RPMI8226 (cell line): Measurements from ENCODE around the gene PEX13.
"Not testable (repeated sequence)": the region's sequence is repeated elsewhere in the genome, so short reads cannot be mapped to it uniquely, and the experiment has no call there.

Experiments used
- DNase-seq: peaks from one replicate; pipeline ENCODE4 v3.0.0-alpha.2; 2015

Gene PEX13

DNA sequence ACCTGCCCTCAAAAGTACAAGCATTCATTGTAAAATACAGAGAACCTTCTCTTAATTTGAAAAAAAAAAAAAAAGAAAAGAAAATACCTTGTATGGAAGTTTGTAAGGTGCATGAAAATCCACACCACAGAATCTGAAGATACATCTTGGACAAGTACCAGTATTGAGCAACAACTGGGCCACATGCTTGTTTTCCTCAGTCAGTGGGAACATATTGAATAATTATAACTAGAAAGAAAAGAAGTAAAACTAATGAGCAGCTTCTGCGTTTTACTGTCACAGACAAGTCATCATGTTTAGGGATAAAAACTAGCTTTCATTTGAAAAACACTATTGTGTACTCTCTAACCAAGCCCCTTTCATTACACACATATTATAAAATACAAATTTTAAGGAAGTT lies 5.8 kb upstream of the PEX13 start:
- DNase-seq: no peak

- not testable (repeated sequence) for DNase-seq
Observed at GRCh38 chr2:61012303-61012702, 5.2 kb upstream of the PEX13 start.

DNA sequence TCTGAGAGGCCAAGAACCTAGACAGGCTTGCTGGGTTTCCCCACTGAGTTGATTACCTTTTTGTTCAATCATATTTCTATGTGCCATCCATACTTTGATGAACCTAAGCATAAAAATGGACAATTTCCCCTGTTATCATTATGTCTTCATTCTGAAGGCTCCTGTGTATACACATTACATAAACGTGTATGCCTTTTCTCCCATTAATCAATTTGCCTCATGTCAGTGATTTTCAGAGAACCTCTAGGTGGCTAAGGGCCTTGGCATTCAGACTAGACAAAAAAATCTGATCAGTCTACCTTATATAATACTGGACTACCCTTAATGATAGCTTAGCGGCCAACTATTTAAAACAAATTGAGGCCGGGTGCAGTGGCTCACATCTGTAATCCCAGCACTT lies 4.1 kb upstream of the PEX13 start:
- DNase-seq: no peak

GRCh38 chr2:61014763-61015162 lies 2.8 kb upstream of the PEX13 start:
- no peak for DNase-seq

DNA sequence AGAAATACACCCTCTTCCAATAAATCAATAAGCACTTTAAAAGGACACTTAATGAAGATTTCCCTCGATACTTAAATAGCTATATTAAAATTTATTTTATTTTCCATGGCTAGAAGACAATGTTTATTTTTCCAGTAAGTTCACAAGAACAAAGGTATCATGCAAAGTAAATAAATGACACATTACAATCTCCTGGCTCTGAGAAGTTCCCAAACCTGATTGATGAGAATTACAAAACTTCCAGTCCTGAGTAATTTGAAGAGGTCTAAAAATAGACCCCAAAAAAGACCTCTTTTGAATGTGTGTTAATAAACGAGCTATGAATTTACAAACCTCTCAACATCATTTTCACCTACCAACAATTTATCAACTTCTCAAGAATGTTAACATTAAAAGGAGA lies 1.5 kb upstream of the PEX13 start:
- DNase-seq: no peak

GRCh38 chr2:61016392-61017002 lies 1.0 kb upstream of the PEX13 start:
- no peak for DNase-seq

DNA sequence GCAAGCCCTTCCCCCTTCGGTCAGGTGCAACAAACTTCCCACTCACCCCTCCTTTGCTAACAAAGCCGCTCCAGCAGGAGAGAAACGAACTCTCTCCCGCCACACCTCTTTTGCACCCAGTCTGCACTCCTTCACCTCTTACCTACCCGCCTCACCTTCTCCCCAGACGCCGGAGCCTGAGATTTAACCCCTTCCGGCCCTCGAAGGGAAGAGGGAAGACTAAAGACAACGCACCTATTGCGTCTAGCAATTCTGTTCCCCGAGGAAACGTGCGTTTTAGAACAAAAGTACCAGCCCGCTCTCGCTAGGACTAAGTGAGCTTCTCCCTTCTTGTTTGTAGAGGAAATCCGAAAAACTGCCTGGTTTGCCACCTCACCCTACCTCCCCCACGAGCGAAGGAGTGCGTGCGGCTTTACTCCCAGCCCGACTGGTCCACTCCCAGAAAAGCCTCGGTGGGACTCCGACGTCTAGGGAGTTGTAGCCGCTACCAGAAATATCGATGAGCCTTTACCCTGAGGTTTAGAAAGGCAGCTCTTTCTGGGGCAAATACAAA lies 441 bp upstream of the PEX13 start:
- peak; percentile 90 for DNase-seq

DNA sequence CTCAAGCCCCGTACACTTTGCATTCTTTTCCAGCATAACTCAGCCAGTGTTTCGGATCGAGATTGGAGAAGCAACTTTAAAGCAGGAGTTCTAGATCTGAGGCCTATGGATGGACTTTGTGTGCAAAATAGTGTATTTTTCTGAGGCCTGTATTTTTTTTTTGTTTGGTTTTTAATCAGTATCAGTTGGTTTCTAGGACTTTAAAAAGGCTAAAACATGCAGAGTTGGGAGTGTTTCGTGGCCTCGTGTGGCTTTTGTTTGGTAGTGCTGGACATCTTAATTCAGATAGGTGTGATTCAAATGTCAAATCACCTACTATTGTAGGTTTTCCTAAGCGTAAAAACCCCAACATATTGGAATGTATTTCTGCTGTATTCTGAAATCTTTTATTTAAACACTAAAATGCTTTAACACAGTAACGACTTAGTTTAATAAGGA lies 817 bp downstream of the PEX13 start:
- DNase-seq: no peak

DNA sequence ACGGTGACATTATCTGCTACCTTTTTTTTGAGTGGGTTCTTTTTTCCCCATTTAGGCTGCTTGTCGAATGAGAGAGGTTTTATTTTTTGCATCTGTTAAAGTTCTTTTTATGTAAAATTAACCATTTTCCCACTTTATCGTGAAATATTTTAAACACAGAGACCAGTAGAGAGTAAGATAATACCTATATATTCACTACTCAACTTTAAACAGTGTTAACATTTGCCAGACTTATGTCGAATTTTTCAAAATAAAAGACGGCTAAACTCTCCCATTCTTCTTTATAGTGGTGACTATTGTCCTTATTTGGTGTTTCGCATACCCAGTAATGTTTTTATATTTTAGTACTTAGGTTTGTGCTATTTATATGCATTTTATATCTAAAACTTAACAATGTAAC lies 1.3 kb downstream of the PEX13 start:
- DNase-seq: no peak

- DNase-seq: no peak
Observed at GRCh38 chr2:61021228-61021660, 3.7 kb downstream of the PEX13 start.

DNA sequence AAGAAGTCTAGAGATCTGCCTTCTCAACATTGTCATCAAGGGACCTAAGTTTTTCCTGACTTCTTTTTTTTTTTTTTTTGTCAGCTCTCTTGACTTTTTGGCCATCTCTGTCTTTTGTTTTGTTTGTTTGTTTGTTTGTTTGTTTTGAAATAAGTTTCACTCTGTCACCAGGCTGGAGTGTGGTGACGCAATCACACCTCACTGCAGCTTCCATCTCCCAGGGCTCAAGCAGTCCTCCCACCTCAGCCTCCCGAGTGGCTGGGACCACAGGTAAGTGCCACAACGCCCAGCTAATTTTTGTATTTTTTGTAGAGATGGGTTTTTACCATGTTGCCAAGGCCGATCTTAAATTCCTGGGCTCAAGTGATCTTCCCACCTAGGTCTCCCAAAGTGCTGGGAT lies 6.2 kb downstream of the PEX13 start:
- no peak for DNase-seq

DNA sequence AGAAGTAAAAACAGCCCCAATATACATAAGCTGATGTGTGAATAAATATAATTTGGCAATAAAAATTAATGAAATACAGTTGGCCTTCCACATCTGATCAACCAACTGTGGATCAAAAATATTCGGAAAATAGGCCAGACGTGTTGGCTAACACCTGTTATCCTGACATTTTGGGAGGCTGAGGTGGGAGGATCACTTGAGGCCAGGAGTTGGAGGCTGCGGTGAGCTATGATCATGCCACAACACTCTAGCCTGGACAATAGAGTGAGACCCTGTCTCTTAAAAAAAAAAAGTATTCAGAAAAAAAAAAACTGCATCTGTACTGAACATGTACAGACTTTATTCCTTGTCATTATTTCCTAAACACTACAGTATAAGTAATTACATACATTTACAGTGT lies 12.0 kb downstream of the PEX13 start:
- DNase-seq: no peak

GRCh38 chr2:61034592-61034991 lies 17.1 kb downstream of the PEX13 start:
- DNase-seq: not testable (repeated sequence)

GRCh38 chr2:61036643-61037042 lies 19.1 kb downstream of the PEX13 start:
- DNase-seq: not testable (repeated sequence)

DNA sequence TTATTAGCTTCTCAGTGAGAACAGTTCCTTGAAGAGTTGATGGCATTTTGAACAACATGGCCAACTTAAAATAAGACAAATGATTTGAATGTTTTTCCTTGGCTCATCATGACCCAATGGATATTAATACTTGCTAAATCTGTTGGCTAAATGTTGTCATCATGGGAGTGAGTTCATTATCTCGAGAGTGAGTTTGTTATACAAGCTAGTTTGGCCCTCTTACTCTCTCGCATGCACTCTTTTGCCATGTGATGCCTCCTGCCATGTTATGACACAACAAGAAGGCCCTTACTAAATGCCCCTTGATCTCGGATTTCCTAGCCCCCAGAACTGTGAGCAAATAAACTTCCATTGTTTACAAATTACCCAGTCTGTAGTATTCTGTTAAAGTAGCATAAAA lies 25.3 kb downstream of the PEX13 start:
- DNase-seq: no peak

- DNase-seq: no peak
Observed at GRCh38 chr2:61044636-61045035, 27.1 kb downstream of the PEX13 start.

GRCh38 chr2:61045226-61045625 lies 27.7 kb downstream of the PEX13 start:
- no peak for DNase-seq

- DNase-seq: no peak
Observed at GRCh38 chr2:61045999-61046398, 28.5 kb downstream of the PEX13 start.

DNA sequence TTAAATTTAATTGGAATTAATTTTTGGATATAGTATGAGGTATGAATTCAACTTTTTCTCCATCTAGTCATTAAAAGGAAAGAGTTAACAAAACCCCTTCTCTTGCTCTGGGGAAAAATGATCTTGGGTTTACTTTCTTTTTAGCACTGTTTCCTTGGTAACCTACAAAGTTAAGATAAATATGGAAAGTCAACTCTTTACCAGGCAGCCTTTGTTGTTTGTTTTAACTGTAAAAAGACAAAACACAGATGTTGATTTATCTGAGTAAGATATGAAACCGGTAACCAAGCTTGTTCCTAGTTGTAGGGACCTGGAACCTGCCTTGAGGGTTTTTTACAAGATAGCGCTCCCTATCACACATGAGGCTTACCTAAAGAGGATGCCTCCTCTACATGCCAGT lies 38.0 kb downstream of the PEX13 start:
- no peak for DNase-seq

- no peak for DNase-seq
Observed at GRCh38 chr2:61057562-61057961, 40.0 kb downstream of the PEX13 start.

- no peak for DNase-seq
Observed at GRCh38 chr2:61059382-61059781, 41.9 kb downstream of the PEX13 start.

DNA sequence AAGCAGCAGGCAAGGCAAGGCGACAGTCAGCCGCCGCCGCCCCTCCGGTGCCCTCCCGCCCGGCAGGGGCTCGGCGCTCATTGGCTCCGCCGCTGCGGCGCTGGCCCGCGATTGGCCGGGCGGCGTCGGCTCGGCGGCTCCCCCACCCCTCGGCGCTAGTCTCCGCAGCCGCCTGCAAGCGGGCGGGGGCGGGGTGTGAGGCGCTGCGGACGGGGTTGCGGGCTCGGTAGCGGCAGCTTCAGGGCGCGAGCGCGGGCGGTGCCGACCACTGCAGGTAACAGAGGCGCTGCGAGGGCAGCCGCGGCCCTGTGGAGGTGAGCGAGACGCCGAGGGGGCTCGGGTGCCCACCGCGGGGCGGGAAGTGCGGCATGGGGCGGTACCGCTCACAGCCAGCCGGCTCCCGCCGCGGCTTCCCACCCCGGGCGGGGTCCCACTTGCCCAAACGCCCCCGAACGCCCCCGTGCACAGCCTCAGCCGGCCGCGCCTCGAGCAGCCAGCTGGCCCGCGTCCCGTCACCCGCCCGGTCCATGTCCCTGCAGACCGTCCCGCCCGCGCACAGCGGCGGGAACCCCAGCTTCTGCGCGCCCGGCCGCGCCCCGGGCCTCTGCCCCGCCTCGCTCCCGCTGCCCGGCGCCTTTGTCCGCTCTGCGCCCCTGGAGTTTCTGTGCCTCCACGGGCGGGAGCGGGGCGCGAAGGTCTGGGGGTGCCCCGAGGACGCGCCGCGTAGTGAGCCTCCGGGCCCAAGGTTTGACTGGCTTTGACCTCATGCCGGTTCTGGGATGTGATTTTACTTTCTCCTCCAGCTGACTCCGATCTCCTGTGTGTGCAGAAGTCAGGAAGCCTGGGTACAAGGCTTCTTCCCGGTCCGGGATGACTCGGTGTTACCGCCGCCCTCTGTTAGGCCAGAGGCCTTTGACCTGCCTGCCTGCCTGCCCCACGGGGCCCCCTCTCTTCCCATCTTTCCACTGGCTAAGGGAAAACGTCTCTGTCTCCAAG lies 48.5 kb downstream of the PEX13 start, which contains the start of gene SANBR:
TSS of gene SANBR (plus strand) at position 158 of the 996 bp plus-strand sequence. CDS start 4,480 bp downstream, outside the sequence.
- peak; percentile 92 for DNase-seq

GRCh38 chr2:61074100-61074499 lies 56.6 kb downstream of the PEX13 start:
- DNase-seq: no peak

DNA sequence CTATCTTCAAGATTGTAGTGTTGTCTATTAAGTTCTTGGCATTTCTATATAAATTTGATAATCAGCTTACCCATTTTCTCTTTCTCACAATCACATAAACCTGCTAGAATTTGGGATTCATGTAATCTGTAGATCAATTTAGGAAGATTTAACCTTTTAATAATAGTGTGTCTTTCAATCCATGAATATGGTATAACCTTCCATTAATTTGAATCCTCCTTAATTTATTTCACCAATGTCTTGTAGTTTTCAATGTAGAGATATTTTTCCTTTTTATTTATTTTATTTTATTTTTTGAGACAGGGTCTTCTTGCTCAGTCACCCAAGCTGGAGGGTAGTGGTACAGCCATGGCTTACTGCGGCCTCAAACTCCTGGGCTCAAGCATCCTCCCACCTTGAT lies 68.4 kb downstream of the PEX13 start:
- DNase-seq: no peak
